IPS-18a (cell line): ENCODE measurements around the gene OSBPL5.

Experiments used
- H3K27ac ChIP-seq: one replicate; pipeline ENCODE4 v1.5.1; 2013; ENCODE audit warnings: low read length
- H3K27me3 ChIP-seq: one replicate; pipeline ENCODE4 v1.6.1; 2013; ENCODE audit warnings: mild to moderate bottlenecking, low read length; ENCODE audit not compliant: control insufficient read depth, insufficient read depth
- H3K36me3 ChIP-seq: one replicate; pipeline ENCODE4 v1.6.1; 2013; ENCODE audit warnings: low read depth, low read length; ENCODE audit not compliant: control insufficient read depth
- H3K4me1 ChIP-seq: one replicate; pipeline ENCODE4 v1.6.1; 2013; ENCODE audit warnings: low read depth, low read length; ENCODE audit not compliant: control insufficient read depth
- H3K4me3 ChIP-seq: one replicate; pipeline ENCODE4 v1.5.1; 2013; ENCODE audit warnings: low read length
- H3K9ac ChIP-seq: one replicate; pipeline ENCODE4 v1.6.1; 2013; ENCODE audit warnings: mild to moderate bottlenecking, low read length, moderate library complexity
- H3K9me3 ChIP-seq: one replicate; pipeline ENCODE4 v1.6.1; 2013; ENCODE audit warnings: low read depth, low read length; ENCODE audit not compliant: control insufficient read depth

Gene OSBPL5

DNA sequence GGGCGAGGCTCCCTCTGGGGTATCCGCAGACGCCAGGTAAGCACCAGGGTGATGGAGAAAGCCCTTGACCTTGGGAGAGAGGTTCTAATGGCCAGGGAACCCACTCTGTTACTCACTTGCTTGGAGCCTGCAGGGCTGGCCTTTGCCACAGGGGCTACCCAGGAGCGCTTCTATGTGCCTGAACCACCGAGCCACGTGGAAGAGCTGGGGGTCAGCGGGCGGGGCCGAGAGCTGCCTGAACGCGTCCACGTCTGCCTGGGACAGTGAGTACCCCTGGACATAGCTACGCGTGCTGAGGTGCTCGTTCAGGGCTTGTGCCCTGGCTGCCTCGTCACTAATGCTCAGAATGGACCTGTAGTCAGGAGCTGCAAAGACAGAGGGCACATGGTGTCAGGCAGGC is 117.5 kb downstream of the OSBPL5 start:
- H3K4me3 ChIP-seq, result no peak overlapping the region
- peaks cover 10% of the 10 kb centered on the region for H3K36me3 ChIP-seq
- no peak overlapping the region for H3K27ac ChIP-seq
- peaks cover 10% of the 10 kb centered on the region for H3K4me1 ChIP-seq
- no peak overlapping the region for H3K9ac ChIP-seq
- H3K27me3 ChIP-seq, result no peaks in the 10 kb centered on the region
- H3K9me3 ChIP-seq, result no peaks in the 10 kb centered on the region

DNA sequence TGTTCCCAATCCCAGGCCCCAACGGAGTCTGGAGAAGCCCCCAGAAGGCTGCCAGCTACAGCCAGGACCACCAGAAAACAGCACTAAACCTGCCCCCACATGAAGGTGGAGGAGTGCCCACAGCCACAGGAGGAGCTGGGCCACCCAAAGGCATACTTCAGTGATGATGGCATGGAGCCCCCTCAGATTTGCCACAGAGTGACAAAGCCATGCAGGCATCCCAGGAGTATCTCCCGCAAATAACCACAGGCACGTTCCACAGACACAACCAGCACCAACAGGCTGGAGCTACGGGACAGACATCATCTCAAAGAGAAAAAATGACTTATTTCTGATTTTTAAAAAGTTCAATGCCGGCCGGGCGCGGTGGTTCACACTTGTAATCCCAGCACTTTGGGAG is 118.5 kb downstream of the OSBPL5 start:
- Histone ChIP-seq H3K27me3 (no peaks in the 10 kb centered on the region), H3K27ac (no peak overlapping the region), H3K9ac (no peak overlapping the region), H3K36me3 (peaks cover 13% of the 10 kb centered on the region), H3K4me3 (no peak overlapping the region), H3K9me3 (no peaks in the 10 kb centered on the region), H3K4me1 (peaks cover 5% of the 10 kb centered on the region)

DNA sequence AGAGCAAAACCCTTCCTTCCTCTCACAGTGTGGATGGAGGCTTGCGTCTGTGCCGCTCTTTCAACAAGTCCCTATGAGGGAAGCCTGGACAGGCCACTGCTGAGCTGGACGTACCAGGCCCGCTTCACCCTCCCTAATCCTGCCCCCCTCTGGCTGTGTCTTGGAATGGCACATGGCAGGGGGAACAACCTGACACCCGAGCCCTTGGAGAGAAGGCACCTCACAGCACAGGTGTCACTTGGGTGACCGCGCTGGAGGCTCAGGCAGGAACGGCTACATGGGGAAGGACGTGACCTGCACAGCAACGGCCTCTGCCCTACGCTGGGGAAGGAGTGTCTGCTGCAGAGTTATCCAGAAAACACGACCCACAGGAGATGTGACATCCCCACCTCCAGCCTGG is 118.9 kb downstream of the OSBPL5 start:
- no peak overlapping the region for H3K4me3 ChIP-seq
- no peaks in the 10 kb centered on the region for H3K27me3 ChIP-seq
- peaks cover 17% of the 10 kb centered on the region for H3K36me3 ChIP-seq
- peaks cover under 1% of the 10 kb centered on the region for H3K4me1 ChIP-seq
- H3K27ac ChIP-seq, result no peak overlapping the region
- H3K9me3 ChIP-seq, result no peaks in the 10 kb centered on the region
- H3K9ac ChIP-seq, result no peak overlapping the region

DNA sequence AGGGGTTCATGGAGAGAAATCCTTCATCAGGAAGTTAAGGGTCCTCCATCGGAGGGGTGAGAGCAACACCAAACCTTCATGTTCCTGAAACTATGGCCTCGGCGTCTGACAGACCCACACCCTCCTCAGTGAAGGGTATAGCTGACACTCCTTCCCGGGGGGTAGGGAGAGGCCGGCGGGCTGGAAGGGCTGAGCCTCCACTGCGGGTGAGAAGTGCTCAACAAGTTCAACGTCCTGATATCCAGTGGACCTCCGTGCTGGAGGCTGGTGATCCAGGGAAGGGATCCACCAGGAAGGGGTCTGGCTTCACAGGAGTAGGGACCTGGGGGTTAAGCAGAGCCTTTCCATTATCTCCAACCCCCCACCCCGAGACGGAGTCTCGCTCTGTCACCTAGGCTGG is 120.2 kb downstream of the OSBPL5 start:
- no peaks in the 10 kb centered on the region for H3K27me3 ChIP-seq
- no peak overlapping the region for H3K27ac ChIP-seq
- peaks cover 30% of the 10 kb centered on the region for H3K36me3 ChIP-seq
- H3K9me3 ChIP-seq, result no peaks in the 10 kb centered on the region
- no peaks in the 10 kb centered on the region for H3K4me1 ChIP-seq
- H3K4me3 ChIP-seq, result no peak overlapping the region
- no peak overlapping the region for H3K9ac ChIP-seq

DNA sequence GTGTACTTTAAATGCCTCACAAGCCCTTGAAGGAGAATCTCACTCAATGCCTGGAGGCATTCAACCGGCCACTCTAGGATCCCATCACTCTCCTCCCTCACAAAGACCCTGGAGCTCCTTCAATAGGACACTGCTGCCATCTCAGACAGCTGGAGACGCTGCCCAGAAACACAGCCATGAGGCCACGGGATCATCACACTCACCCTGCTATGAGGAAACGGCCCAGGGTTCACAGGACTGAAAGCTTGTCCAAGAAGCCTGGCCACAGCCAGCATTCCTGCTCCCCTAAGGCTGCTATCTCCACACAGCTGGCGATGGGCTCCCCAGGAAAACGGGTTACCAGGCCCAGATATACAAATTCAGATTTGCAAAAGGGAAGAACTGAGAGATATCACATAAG is 121.1 kb downstream of the OSBPL5 start:
- H3K36me3 ChIP-seq, result peaks cover 39% of the 10 kb centered on the region

DNA sequence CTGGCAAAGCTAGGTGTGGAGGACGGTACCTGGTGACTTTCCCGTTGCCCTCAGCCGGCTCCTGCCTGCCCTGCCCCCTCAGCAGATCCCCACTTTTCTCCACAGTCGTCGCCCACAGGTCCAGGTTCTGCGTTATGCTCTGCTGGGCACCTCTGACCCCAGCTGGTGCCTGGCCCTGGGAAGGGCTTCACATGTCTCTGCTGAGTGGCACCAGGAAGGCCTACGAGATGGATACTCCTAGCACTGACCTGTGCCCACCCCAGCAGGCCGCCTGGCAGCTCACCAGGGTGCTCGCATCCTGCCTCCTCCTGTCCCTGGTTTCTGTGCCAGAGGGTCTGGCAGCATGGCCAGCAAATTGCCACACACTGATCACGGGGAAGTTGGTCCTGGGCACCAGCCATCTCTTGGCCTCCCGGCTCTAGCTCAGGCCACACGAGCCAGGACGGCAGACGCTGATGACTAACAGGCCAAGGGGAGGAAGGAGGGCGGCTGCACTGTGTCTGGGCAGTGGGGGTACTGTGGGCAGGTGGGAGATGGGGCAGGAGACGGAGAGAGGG is 121.7 kb downstream of the OSBPL5 start:
- H3K4me1 ChIP-seq, result no peaks in the 10 kb centered on the region
- no peaks in the 10 kb centered on the region for H3K27me3 ChIP-seq
- no peak overlapping the region for H3K4me3 ChIP-seq
- no peak overlapping the region for H3K9ac ChIP-seq
- H3K9me3 ChIP-seq, result no peaks in the 10 kb centered on the region
- H3K27ac ChIP-seq, result no peak overlapping the region
- peaks cover 44% of the 10 kb centered on the region for H3K36me3 ChIP-seq

More for the DNA sequence above, 121.1 kb downstream of the OSBPL5 start:
- Histone ChIP-seq H3K9me3 (no peaks in the 10 kb centered on the region), H3K4me3 (no peak overlapping the region), H3K4me1 (no peaks in the 10 kb centered on the region), H3K27me3 (no peaks in the 10 kb centered on the region), H3K27ac (no peak overlapping the region), H3K9ac (no peak overlapping the region)

DNA sequence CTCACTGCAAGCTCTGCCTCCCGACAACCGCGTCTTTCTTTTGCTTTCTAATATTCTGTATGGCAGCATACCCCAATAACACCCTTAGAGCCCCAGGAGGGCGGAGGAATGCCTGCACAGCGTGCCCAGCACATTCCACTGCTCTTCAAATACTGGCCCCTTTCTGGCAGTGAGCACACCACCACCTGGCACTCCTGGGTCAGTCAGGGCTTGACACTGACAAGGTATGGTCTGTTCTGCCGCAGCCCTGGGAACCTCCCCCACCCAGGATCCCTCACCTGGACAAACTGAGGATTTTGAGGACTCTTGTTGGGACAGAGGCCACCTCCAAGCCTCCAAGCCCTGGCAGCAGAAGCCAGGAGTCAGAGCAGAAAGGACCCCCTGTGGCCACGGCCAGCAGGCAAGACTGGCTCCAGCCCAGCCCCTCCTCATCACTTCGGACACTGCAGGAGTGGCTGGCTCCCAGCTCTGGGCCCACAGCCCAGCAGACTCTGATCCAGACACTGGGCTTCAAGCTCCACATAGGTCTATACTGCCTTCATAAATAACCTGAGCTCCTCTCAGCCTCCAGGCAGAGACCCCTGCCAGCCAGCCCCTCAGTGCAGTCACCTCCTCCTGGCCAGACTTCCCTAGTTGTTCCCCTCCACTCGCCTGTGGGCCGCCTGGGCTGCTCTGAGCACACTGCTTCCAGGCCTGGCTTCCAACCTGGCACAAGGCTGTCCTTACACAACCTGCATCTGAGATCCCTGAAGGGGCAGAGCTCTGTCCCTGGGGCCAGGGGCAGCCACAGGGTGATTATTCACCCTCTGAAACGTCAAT is 122.4 kb downstream of the OSBPL5 start:
- Histone ChIP-seq H3K27ac (no peak overlapping the region), H3K36me3 (peaks cover 51% of the 10 kb centered on the region), H3K9ac (no peak overlapping the region), H3K4me1 (no peaks in the 10 kb centered on the region), H3K9me3 (no peaks in the 10 kb centered on the region), H3K27me3 (no peaks in the 10 kb centered on the region), H3K4me3 (no peak overlapping the region)

DNA sequence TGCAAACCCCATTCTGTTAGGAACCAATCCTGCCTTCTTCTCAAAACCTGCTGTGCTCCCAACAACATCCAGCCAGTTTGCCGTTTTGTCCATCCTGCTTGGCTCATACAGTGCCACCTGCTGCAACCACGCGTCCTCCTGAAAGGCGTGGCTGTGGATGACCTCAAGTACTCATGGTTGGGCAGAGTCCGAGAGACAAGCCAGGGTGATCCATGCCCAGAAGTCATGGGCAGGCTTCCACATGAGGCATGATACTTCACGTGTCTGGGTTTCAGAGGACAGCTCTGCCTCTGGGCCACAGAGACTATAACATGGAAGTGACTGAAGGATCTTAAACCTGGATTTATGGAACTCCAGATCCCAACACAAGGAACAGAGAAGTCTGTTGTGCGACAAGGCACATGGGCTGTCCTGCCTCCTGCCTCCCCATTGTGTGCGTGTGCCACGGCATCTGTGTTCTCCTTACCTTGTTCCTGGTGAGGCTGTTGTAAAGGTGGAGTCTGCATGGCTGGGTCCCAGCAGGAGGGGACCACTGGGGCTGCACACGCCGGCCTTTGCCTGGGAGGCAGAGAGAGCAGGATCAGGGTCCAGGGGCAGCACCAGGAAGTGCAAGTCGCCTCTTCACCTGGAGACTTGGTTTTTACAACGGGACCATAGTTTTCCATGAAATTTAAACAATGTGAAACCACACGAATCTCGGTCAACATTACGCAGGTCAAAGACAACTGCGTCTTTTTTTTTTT is 123.2 kb downstream of the OSBPL5 start:
- H3K9me3 ChIP-seq, result no peaks in the 10 kb centered on the region
- peaks cover 57% of the 10 kb centered on the region for H3K36me3 ChIP-seq
- no peak overlapping the region for H3K4me3 ChIP-seq

DNA sequence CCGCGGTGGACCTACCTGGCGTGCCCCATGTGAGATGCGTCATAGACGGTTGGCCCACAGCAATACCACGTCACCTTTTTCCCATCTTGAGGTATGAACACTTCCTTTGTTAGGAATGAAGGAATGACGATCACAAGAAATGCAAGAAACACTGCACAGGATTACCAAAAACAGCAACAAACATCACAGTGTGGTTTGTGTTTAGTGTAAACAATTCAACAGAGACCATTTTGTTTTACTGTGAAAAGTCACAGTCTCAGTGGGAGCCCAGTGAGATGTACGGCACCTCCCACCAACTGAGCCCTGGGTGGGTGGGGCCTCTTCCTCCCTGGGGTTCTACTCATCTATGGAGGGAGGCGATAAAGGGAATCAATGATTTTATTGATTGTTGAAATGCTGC is 124.2 kb downstream of the OSBPL5 start:
- Histone ChIP-seq H3K27me3 (no peaks in the 10 kb centered on the region), H3K9ac (no peak overlapping the region), H3K4me1 (no peaks in the 10 kb centered on the region), H3K4me3 (no peak overlapping the region), H3K36me3 (peaks cover 64% of the 10 kb centered on the region), H3K27ac (no peak overlapping the region), H3K9me3 (no peaks in the 10 kb centered on the region)

More for the DNA sequence above, 123.2 kb downstream of the OSBPL5 start:
- Histone ChIP-seq H3K27ac (no peak overlapping the region), H3K9ac (no peak overlapping the region), H3K4me1 (no peaks in the 10 kb centered on the region), H3K27me3 (no peaks in the 10 kb centered on the region)

DNA sequence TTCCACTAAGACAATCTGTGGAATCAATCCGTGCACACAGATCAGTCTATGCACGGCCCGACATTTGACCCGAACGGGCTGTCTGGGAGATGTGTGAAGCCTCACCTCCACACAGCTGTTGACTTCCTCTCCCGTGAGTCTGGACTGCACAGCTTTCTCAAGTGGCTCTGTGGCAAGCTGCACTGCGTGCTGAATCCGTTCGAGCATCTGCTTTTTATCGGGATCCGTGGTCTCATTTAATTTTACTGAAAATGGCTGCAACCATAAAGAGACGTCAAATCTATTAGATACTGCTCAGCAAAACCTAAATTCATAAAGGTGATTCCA is 127.2 kb downstream of the OSBPL5 start:
- H3K36me3 ChIP-seq, result peaks cover 71% of the 10 kb centered on the region

More for the DNA sequence above, 127.2 kb downstream of the OSBPL5 start:
- no peak overlapping the region for H3K27ac ChIP-seq
- H3K4me1 ChIP-seq, result no peaks in the 10 kb centered on the region
- H3K9me3 ChIP-seq, result no peaks in the 10 kb centered on the region
- H3K9ac ChIP-seq, result no peak overlapping the region
- no peak overlapping the region for H3K4me3 ChIP-seq
- no peaks in the 10 kb centered on the region for H3K27me3 ChIP-seq
